Fibroblast of lung (primary cell): Measurements from ENCODE around the gene WIZ. TPM values are rescaled to one million over a fixed set of nuclear protein-coding genes. Genes with fewer than 3 reads are reported as not detected.

Experiments used
- DNase-seq, 2 donors: peaks; one replicate each; pipeline versions ENCODE4 v3.0.0 to v3.0.0-alpha.2; 2010; ENCODE audit warnings: low read depth in 2 of 2
- H2AFZ ChIP-seq: 2 replicates; pipeline ENCODE4 v1.5.1; 2012; ENCODE audit warnings: low read length, control low read depth, inconsistent platforms
- H3K27ac ChIP-seq: 2 replicates; pipeline ENCODE4 v1.5.1; 2011; ENCODE audit warnings: low read length, control low read depth; ENCODE audit not compliant: insufficient read depth
- H3K27me3 ChIP-seq: 2 replicates; pipeline ENCODE4 v1.5.1; 2011; ENCODE audit warnings: mild to moderate bottlenecking, low read length; ENCODE audit not compliant: control insufficient read depth, insufficient read depth
- H3K36me3 ChIP-seq: 2 replicates; pipeline ENCODE4 v1.5.1; 2011; ENCODE audit warnings: low read length; ENCODE audit not compliant: control insufficient read depth, insufficient read depth
- H3K4me1 ChIP-seq: 2 replicates; pipeline ENCODE4 v1.5.1; 2011; ENCODE audit warnings: low read length; ENCODE audit not compliant: control insufficient read depth, insufficient read depth; ENCODE audit errors: extremely low read depth
- H3K4me2 ChIP-seq: 2 replicates; pipeline ENCODE4 v1.5.1; 2011; ENCODE audit warnings: low read length, control low read depth; ENCODE audit not compliant: insufficient read depth; ENCODE audit errors: extremely low read depth
- H3K4me3 ChIP-seq, 4 experiments: fragments of 200-600 bp in 1 of 4; sonication (generic) in 1 of 4; replicated peaks in 1 of 4; 2 replicates each; pipeline ENCODE4 v1.5.1; 2011 to 2016; ENCODE audit warnings: low read length in 4 of 4, low read depth in 3 of 4, mild to moderate bottlenecking in 3 of 4, control low read depth in 2 of 4, inconsistent platforms in 1 of 4, mixed read lengths in 1 of 4; ENCODE audit not compliant: insufficient read depth in 1 of 4; ENCODE audit errors: control extremely low read depth in 1 of 4
- H3K79me2 ChIP-seq: 2 replicates; pipeline ENCODE4 v1.5.1; 2012; ENCODE audit warnings: mild to moderate bottlenecking, low read length, inconsistent platforms; ENCODE audit not compliant: control insufficient read depth, insufficient read depth
- H3K9ac ChIP-seq: 2 replicates; pipeline ENCODE4 v1.5.1; 2011; ENCODE audit warnings: mild to moderate bottlenecking, low read length, control low read depth; ENCODE audit not compliant: insufficient read depth
- H3K9me3 ChIP-seq: 2 replicates; pipeline ENCODE4 v1.5.1; 2012; ENCODE audit warnings: low read depth, low read length; ENCODE audit not compliant: control insufficient read depth, insufficient read depth
- H4K20me1 ChIP-seq: 2 replicates; pipeline ENCODE4 v1.5.1; 2011; ENCODE audit warnings: low read length; ENCODE audit not compliant: control insufficient read depth, insufficient read depth; ENCODE audit errors: extremely low read depth
- EZH2 ChIP-seq: IDR thresholded peaks from 2 replicates; pipeline ENCODE4 v1.5.1; 2012; ENCODE audit warnings: low read length, control low read depth, mild to moderate bottlenecking; ENCODE audit errors: missing control alignments
- polyA plus RNA-seq, 2 donors: library from polyadenylated mRNA; depleted of rRNA in 1 of 2; stranded (reverse) in 1 of 2; unstranded in 1 of 2; fragments of >200 nt; gene quantifications; 2 replicates each; pipeline ENCODE4 v1.2.1, GENCODE V29; 2011 to 2012; ENCODE audit warnings: missing spikeins in 1 of 2
- total RNA-seq: library from RNA; depleted of rRNA; stranded (reverse); fragments of >200 nt; gene quantifications from 2 replicates; pipeline ENCODE4 v1.2.1, GENCODE V29; 2014
- TF ChIP-seq, protein P1 (sequence below), 2 donors: IDR thresholded peaks in 1 of 2; conservative IDR thresholded peaks in 1 of 2; 1 replicate in 1 of 2; 2 replicates in 1 of 2; pipeline ENCODE4 v1.5.1; 2011 to 2012; ENCODE audit warnings: low read length in 2 of 2, control low read depth in 1 of 2, inconsistent platforms in 1 of 2, low read depth in 1 of 2, mild to moderate bottlenecking in 1 of 2

The WIZ gene
- total and polyA plus RNA-seq, 2 donors (not counting 1 experiment from before 2014, with no cell fraction given) = 7.5 to 9.7 TPM

DNA sequence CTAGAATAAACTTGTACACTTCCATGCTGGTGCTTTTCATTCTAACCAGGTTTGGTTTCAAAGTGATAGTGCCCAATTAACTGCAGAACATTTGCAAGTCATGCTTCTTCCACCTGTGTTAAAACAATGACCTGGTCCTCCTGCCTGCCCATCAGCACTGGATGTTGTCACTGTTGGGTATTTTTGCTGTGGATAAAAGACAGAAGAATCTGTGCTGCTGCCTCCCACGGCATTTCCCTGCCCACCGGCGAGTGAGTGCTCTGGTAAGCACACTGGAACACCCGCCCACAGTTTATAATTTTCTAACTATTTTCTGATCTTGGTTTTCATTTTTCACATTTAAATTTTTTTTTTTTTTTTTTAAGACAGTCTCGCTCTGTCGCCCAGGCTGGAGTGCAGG is 67.9 kb downstream of the WIZ start:
- peaks cover 2% of the 10 kb centered on the region for H4K20me1 ChIP-seq
- H3K4me3 ChIP-seq = no peak overlapping the region
- H3K9ac ChIP-seq = no peak overlapping the region
- peaks cover 4% of the 10 kb centered on the region for H3K4me1 ChIP-seq
- H3K9me3 ChIP-seq = no peaks in the 10 kb centered on the region
- peaks cover 24% of the 10 kb centered on the region for H3K79me2 ChIP-seq
- no peaks in the 10 kb centered on the region for H3K27me3 ChIP-seq
- no peak overlapping the region for H2AFZ ChIP-seq
- no peaks in the 10 kb centered on the region for H3K36me3 ChIP-seq
- DNase-seq = no peak
- no peak overlapping the region for H3K4me2 ChIP-seq
- no peak overlapping the region for H3K27ac ChIP-seq
- TF ChIP-seq EZH2 = no peak
- TF ChIP-seq, protein P1, sequence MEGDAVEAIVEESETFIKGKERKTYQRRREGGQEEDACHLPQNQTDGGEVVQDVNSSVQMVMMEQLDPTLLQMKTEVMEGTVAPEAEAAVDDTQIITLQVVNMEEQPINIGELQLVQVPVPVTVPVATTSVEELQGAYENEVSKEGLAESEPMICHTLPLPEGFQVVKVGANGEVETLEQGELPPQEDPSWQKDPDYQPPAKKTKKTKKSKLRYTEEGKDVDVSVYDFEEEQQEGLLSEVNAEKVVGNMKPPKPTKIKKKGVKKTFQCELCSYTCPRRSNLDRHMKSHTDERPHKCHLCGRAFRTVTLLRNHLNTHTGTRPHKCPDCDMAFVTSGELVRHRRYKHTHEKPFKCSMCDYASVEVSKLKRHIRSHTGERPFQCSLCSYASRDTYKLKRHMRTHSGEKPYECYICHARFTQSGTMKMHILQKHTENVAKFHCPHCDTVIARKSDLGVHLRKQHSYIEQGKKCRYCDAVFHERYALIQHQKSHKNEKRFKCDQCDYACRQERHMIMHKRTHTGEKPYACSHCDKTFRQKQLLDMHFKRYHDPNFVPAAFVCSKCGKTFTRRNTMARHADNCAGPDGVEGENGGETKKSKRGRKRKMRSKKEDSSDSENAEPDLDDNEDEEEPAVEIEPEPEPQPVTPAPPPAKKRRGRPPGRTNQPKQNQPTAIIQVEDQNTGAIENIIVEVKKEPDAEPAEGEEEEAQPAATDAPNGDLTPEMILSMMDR (conservative IDR thresholded peaks at IDR 0.05 in 1 of 2, IDR thresholded peaks at IDR 0.05 in 1 of 2; ENCODE audit: low read depth in 1 of 2, low read length in 2 of 2) = no peak

DNA sequence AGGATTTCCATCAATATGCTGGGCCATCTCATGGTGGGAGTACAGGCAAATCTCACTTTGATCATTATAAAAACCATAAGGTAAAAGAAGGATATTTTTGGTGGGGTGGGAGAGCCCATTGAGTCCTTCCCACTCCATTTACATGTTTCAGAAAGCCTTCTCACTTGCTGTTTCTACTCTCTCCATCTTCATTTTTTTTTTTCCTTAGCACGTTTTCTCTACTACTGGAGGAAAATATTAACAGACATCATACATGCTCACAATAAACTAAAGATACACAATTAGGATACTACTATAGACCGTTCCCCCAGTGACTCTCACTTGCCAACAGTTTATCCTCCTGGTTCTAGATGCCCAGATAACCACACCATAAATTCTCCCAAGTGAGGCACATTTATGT is 68.3 kb downstream of the WIZ start:
- H4K20me1 ChIP-seq = peaks cover 2% of the 10 kb centered on the region
- H3K9ac ChIP-seq = no peak overlapping the region
- H3K4me2 ChIP-seq = no peak overlapping the region
- no peak overlapping the region for H2AFZ ChIP-seq
- DNase-seq = no peak
- no peaks in the 10 kb centered on the region for H3K9me3 ChIP-seq
- TF ChIP-seq, protein P1 (conservative IDR thresholded peaks at IDR 0.05 in 1 of 2, IDR thresholded peaks at IDR 0.05 in 1 of 2; ENCODE audit: low read depth in 1 of 2, low read length in 2 of 2) = no peak
- no peak for TF ChIP-seq EZH2
- peaks cover 7% of the 10 kb centered on the region for H3K4me1 ChIP-seq
- H3K27ac ChIP-seq = no peak overlapping the region
- H3K36me3 ChIP-seq = no peaks in the 10 kb centered on the region
- H3K79me2 ChIP-seq = peaks cover 27% of the 10 kb centered on the region
- no peaks in the 10 kb centered on the region for H3K27me3 ChIP-seq
- no peak overlapping the region for H3K4me3 ChIP-seq

DNA sequence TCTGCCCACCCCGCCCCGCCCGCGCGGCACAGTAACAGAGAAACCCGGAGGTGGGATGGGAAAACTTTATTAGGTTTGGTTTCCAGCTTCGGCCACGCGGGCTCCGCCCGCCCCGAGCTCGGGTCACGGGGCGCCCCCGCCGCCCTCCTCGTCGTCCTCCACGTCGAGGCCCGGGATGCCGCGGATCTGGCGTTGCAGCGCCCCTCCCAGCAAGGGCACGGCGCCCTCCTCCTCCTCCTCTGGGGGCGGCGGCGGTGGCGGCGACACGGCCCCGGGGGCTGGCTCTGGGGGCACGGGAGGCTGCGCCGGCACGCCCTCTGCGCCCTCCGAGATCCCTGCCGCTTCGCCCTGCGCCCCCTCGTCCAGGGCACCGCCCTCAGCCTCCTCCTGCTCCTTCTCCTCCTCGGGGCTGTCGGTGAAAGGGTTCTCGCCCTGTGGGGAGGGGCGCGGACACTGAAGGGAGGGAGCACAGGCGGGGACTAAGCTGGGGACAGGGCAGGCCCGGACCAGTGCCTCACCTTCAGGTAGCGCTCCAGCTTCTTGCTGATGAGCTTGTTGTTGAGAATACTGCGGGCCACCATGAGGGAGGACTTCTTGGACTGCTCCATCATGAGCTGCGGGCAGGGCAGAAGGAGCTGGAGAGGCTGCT is 69.6 kb downstream of the WIZ start:
- H3K4me3 ChIP-seq = peak overlapping the region; percentile 26 to 67 (median 59)
- peak overlapping the region; percentile 81 for H3K27ac ChIP-seq
- DNase-seq = peak; percentile 37 to 46
- peaks cover 2% of the 10 kb centered on the region for H4K20me1 ChIP-seq
- no peak overlapping the region for H2AFZ ChIP-seq
- peaks cover 8% of the 10 kb centered on the region for H3K4me1 ChIP-seq
- no peaks in the 10 kb centered on the region for H3K36me3 ChIP-seq
- H3K9ac ChIP-seq = peak overlapping the region; percentile 73
- peak overlapping the region; percentile 64 for H3K4me2 ChIP-seq
- H3K79me2 ChIP-seq = peaks cover 37% of the 10 kb centered on the region
- no peaks in the 10 kb centered on the region for H3K9me3 ChIP-seq
- no peak for TF ChIP-seq EZH2
- TF ChIP-seq, protein P1 (conservative IDR thresholded peaks at IDR 0.05 in 1 of 2, IDR thresholded peaks at IDR 0.05 in 1 of 2; ENCODE audit: low read depth in 1 of 2, low read length in 2 of 2) = no peak
- no peaks in the 10 kb centered on the region for H3K27me3 ChIP-seq
